Nephron (organoid): ENCODE data around the gene RAB27A.

Source experiments
- H3K27ac Mint-ChIP-seq, 3 experiments: 2 replicates each; pipeline ENCODE4 v1.8.0; 2020; ENCODE audit warnings: mixed read lengths in 3 of 3, mild to moderate bottlenecking in 2 of 3, moderate library complexity in 1 of 3
- H3K27me3 Mint-ChIP-seq: 2 replicates; pipeline ENCODE4 v1.8.0; 2021; ENCODE audit warnings: low read depth, mild to moderate bottlenecking, moderate library complexity, mixed read lengths
- H3K36me3 Mint-ChIP-seq: 2 replicates; pipeline ENCODE4 v1.8.0; 2020; ENCODE audit warnings: low read depth, mixed read lengths
- H3K4me1 Mint-ChIP-seq: 2 replicates; pipeline ENCODE4 v1.8.0; 2020; ENCODE audit warnings: mixed read lengths
- H3K4me3 Mint-ChIP-seq, 3 experiments: 2 replicates each; pipeline ENCODE4 v1.8.0; 2020; ENCODE audit warnings: mild to moderate bottlenecking in 3 of 3, mixed read lengths in 3 of 3, moderate library complexity in 2 of 3
- H3K9me3 Mint-ChIP-seq: 2 replicates; pipeline ENCODE4 v1.8.0; 2020; ENCODE audit warnings: mixed read lengths
- CTCF ChIP-seq, 3 experiments: fragments of 200-600 bp; sonication (generic); IDR thresholded peaks; one replicate each; pipeline ENCODE4 v1.5.0; 2021; ENCODE audit warnings: antibody characterized with exemption in 3 of 3; ENCODE audit not compliant: unreplicated experiment in 3 of 3

The RAB27A gene

GRCh38 chr15:55267401-55268175, 22.0 kb downstream of the RAB27A start:
- Mint-ChIP-seq H3K9me3 (no peaks in the 10 kb centered on the region), H3K36me3 (no peaks in the 10 kb centered on the region), H3K4me1 (peaks cover 6% of the 10 kb centered on the region), H3K27me3 (no peaks in the 10 kb centered on the region), H3K27ac (peak overlapping the region in 1 of 3 experiments; percentile 61), H3K4me3 (no peak overlapping the region)
- no peak for TF ChIP-seq CTCF (IDR thresholded peaks at IDR 0.05; ENCODE audit: unreplicated experiment in 3 of 3)

GRCh38 chr15:55266547-55266946, 23.1 kb downstream of the RAB27A start:
- TF ChIP-seq CTCF (IDR thresholded peaks at IDR 0.05; ENCODE audit: unreplicated experiment in 3 of 3), result no peak
- Mint-ChIP-seq H3K9me3 (no peaks in the 10 kb centered on the region), H3K27ac (peak overlapping the region in 1 of 3 experiments; percentile 61), H3K27me3 (no peaks in the 10 kb centered on the region), H3K36me3 (no peaks in the 10 kb centered on the region), H3K4me3 (no peak overlapping the region), H3K4me1 (peaks cover 6% of the 10 kb centered on the region)

GRCh38 chr15:55260562-55261131, 29.0 kb downstream of the RAB27A start:
- Mint-ChIP-seq H3K36me3 (peaks cover 4% of the 10 kb centered on the region), H3K27ac (no peak overlapping the region), H3K4me3 (no peak overlapping the region), H3K27me3 (no peaks in the 10 kb centered on the region), H3K4me1 (peaks cover 3% of the 10 kb centered on the region), H3K9me3 (no peaks in the 10 kb centered on the region)
- no peak for TF ChIP-seq CTCF (IDR thresholded peaks at IDR 0.05; ENCODE audit: unreplicated experiment in 3 of 3)

GRCh38 chr15:55257938-55258337, 31.7 kb downstream of the RAB27A start:
- Mint-ChIP-seq H3K4me3 (no peak overlapping the region), H3K27me3 (no peaks in the 10 kb centered on the region), H3K4me1 (peaks cover 20% of the 10 kb centered on the region), H3K9me3 (no peaks in the 10 kb centered on the region), H3K27ac (no peak overlapping the region), H3K36me3 (peaks cover 4% of the 10 kb centered on the region)
- no peak for TF ChIP-seq CTCF (IDR thresholded peaks at IDR 0.05; ENCODE audit: unreplicated experiment in 3 of 3)

- H3K4me1 Mint-ChIP-seq, result peaks cover 20% of the 10 kb centered on the region
- no peaks in the 10 kb centered on the region for H3K27me3 Mint-ChIP-seq
- H3K4me3 Mint-ChIP-seq, result no peak overlapping the region
- peaks cover 4% of the 10 kb centered on the region for H3K36me3 Mint-ChIP-seq
- H3K9me3 Mint-ChIP-seq, result no peaks in the 10 kb centered on the region
- no peak overlapping the region for H3K27ac Mint-ChIP-seq
- TF ChIP-seq CTCF (IDR thresholded peaks at IDR 0.05; ENCODE audit: unreplicated experiment in 3 of 3), result no peak
These were observed 32.5 kb downstream of the RAB27A start for GRCh38 chr15:55257012-55257670.
